IMR-90 (cell line): ENCODE results near the gene SCYL2. TPM values are rescaled to one million over a fixed set of nuclear protein-coding genes. Genes with fewer than 3 reads are reported as not detected.

Experiments
- ATAC-seq: fragments of 200-7000 bp; cut with Tn5 transposase; 2 replicates; pipeline ENCODE4 v1.9.1; 2020; ENCODE audit warnings: low read depth, mild to moderate bottlenecking, moderate library complexity
- BruUV-seq: library from RNA; stranded (reverse); fragments of 400-500 nt; replicated peaks from 2 replicates; lab custom pipeline; 2021; lab: Mats Ljungman, UMichigan
- CTCF ChIA-PET: fragments of 300-600 bp; formaldehyde crosslinking; extraction: SDS; loops from one replicate; lab custom pipeline; 2021; ENCODE audit warnings: antibody characterized with exemption; lab: Yijun Ruan, JAX
- POLR2A ChIA-PET: fragments of 300-600 bp; sonication (Branson Sonifier 250); formaldehyde crosslinking; loops from one replicate; lab custom pipeline; 2022; ENCODE audit warnings: antibody characterized with exemption; ENCODE audit not compliant: unreplicated experiment; lab: Charles Lee
- DNase-seq: peaks from one replicate; pipeline ENCODE4 v3.0.0; 2013
- H2AFZ ChIP-seq: replicated peaks from 2 replicates; pipeline ENCODE3; 2013; ENCODE audit warnings: low read length, mild to moderate bottlenecking; ENCODE audit not compliant: poor library complexity
- H2AK5ac ChIP-seq: 2 replicates; pipeline ENCODE4 v1.6.1; 2013; ENCODE audit warnings: low read depth, low read length, inconsistent platforms
- H2AK9ac ChIP-seq: replicated peaks from 2 replicates; pipeline ENCODE3; 2013; ENCODE audit warnings: mild to moderate bottlenecking, low read depth, low read length, moderate library complexity; ENCODE audit not compliant: poor library complexity
- H2BK120ac ChIP-seq: 2 replicates; pipeline ENCODE4 v1.6.1; 2013; ENCODE audit warnings: low read depth, low read length, inconsistent platforms
- H2BK15ac ChIP-seq: 3 replicates; pipeline ENCODE4 v1.6.1; 2013; ENCODE audit warnings: low read depth, low read length, inconsistent platforms
- H2BK20ac ChIP-seq: 2 replicates; pipeline ENCODE4 v1.6.1; 2013; ENCODE audit warnings: low read depth, mild to moderate bottlenecking, inconsistent platforms, low read length, moderate library complexity
- H2BK5ac ChIP-seq: 2 replicates; pipeline ENCODE4 v1.6.1; 2013; ENCODE audit warnings: mild to moderate bottlenecking, low read depth, low read length, inconsistent platforms; ENCODE audit not compliant: poor library complexity, severe bottlenecking
- H3K14ac ChIP-seq: replicated peaks from 2 replicates; pipeline ENCODE4 v1.6.1; 2013; ENCODE audit warnings: low read depth, low read length, inconsistent platforms
- H3K18ac ChIP-seq: 2 replicates; pipeline ENCODE4 v1.6.1; 2013; ENCODE audit warnings: low read depth, low read length, control low read depth
- H3K23ac ChIP-seq: 2 replicates; pipeline ENCODE4 v1.6.1; 2013; ENCODE audit warnings: low read depth, low read length, inconsistent platforms
- H3K27ac ChIP-seq: 2 replicates; pipeline ENCODE4 v1.5.1; 2013; ENCODE audit warnings: mild to moderate bottlenecking, control low read depth, low read length; ENCODE audit not compliant: insufficient read depth
- H3K27me3 ChIP-seq: 2 replicates; pipeline ENCODE4 v1.6.1; 2013; ENCODE audit warnings: low read length; ENCODE audit not compliant: control insufficient read depth, insufficient read depth
- H3K36me3 ChIP-seq: 2 replicates; pipeline ENCODE4 v1.6.1; 2013; ENCODE audit warnings: low read length, mixed read lengths; ENCODE audit not compliant: control insufficient read depth, insufficient read depth
- H3K4ac ChIP-seq: 2 replicates; pipeline ENCODE4 v1.6.1; 2013; ENCODE audit warnings: low read depth, low read length, inconsistent platforms
- H3K4me1 ChIP-seq: 2 replicates; pipeline ENCODE4 v1.6.1; 2013; ENCODE audit warnings: low read length, mixed read lengths; ENCODE audit not compliant: control insufficient read depth, insufficient read depth
- H3K4me2 ChIP-seq: 2 replicates; pipeline ENCODE4 v1.6.1; 2013; ENCODE audit warnings: low read depth, mild to moderate bottlenecking, control low read depth, low read length, moderate library complexity
- H3K4me3 ChIP-seq: 2 replicates; pipeline ENCODE4 v1.5.1; 2013; ENCODE audit warnings: low read depth, mild to moderate bottlenecking, control low read depth, low read length, moderate library complexity; ENCODE audit not compliant: insufficient read depth
- H3K56ac ChIP-seq: 2 replicates; pipeline ENCODE4 v1.6.1; 2013; ENCODE audit warnings: low read length, inconsistent platforms; ENCODE audit not compliant: insufficient read depth; ENCODE audit errors: extremely low read depth
- H3K79me1 ChIP-seq, 2 experiments: 2 replicates each; pipeline ENCODE4 v1.6.1; 2013; ENCODE audit warnings: low read length in 2 of 2, inconsistent platforms in 1 of 2, low read depth in 1 of 2
- H3K9ac ChIP-seq: 2 replicates; pipeline ENCODE4 v1.6.1; 2013; ENCODE audit warnings: low read depth, low read length, control low read depth
- H3K9me1 ChIP-seq: 2 replicates; pipeline ENCODE4 v1.6.1; 2013; ENCODE audit warnings: low read length, inconsistent platforms; ENCODE audit not compliant: insufficient read depth
- H3K9me3 ChIP-seq: 2 replicates; pipeline ENCODE4 v1.6.1; 2013; ENCODE audit warnings: low read length; ENCODE audit not compliant: control insufficient read depth, insufficient read depth
- H4K20me1 ChIP-seq: 2 replicates; pipeline ENCODE4 v1.6.1; 2013; ENCODE audit warnings: low read length, inconsistent platforms; ENCODE audit not compliant: insufficient read depth
- H4K5ac ChIP-seq: 2 replicates; pipeline ENCODE4 v1.6.1; 2013; ENCODE audit warnings: mild to moderate bottlenecking, low read depth, low read length, control low read depth
- H4K8ac ChIP-seq, 2 experiments: 2 replicates each; pipeline ENCODE4 v1.6.1; 2013; ENCODE audit warnings: low read depth in 2 of 2, low read length in 2 of 2, control low read depth in 1 of 2, inconsistent platforms in 1 of 2
- H4K91ac ChIP-seq: 2 replicates; pipeline ENCODE4 v1.6.1; 2013; ENCODE audit warnings: low read depth, low read length, inconsistent platforms; ENCODE audit not compliant: insufficient read depth
- BHLHE40 ChIP-seq: fragments of 150-350 bp; IDR thresholded peaks from 2 replicates; pipeline ENCODE4 v1.6.1; 2016; ENCODE audit warnings: mild to moderate bottlenecking, low read depth, low read length
- CEBPB ChIP-seq: IDR thresholded peaks from 2 replicates; pipeline ENCODE4 v1.6.1; 2012; ENCODE audit warnings: low read depth, low read length, improper control_type of control experiment
- CHD1 ChIP-seq: IDR thresholded peaks from 2 replicates; pipeline ENCODE4 v1.6.1; 2012; ENCODE audit warnings: low read depth, low read length, improper control_type of control experiment
- FOS ChIP-seq: fragments of 150-350 bp; IDR thresholded peaks from 2 replicates; pipeline ENCODE4 v1.6.1; 2016; ENCODE audit warnings: low read depth, low read length
- MAFK ChIP-seq: IDR thresholded peaks from 2 replicates; pipeline ENCODE4 v1.6.1; 2012; ENCODE audit warnings: low read depth, low read length, improper control_type of control experiment
- MAZ ChIP-seq: IDR thresholded peaks from 2 replicates; pipeline ENCODE4 v1.6.1; 2012; ENCODE audit warnings: low read depth, mild to moderate bottlenecking, low read length, improper control_type of control experiment, moderate library complexity, borderline replicate concordance
- MXI1 ChIP-seq: IDR thresholded peaks from 2 replicates; pipeline ENCODE4 v1.6.1; 2012; ENCODE audit warnings: low read depth, mild to moderate bottlenecking, low read length, moderate library complexity, borderline replicate concordance
- NFE2L2 ChIP-seq: fragments of 150-350 bp; IDR thresholded peaks from 2 replicates; pipeline ENCODE4 v1.6.1; 2016; ENCODE audit warnings: low read depth, mild to moderate bottlenecking, low read length
- POLR2A ChIP-seq: IDR thresholded peaks from 2 replicates; pipeline ENCODE4 v1.6.1; 2012; ENCODE audit warnings: mild to moderate bottlenecking, low read depth, low read length
- RAD21 ChIP-seq: IDR thresholded peaks from 2 replicates; pipeline ENCODE4 v1.6.1; 2012; ENCODE audit warnings: low read length, improper control_type of control experiment
- RCOR1 ChIP-seq: IDR thresholded peaks from 2 replicates; pipeline ENCODE4 v1.6.1; 2012; ENCODE audit warnings: mild to moderate bottlenecking, low read length, improper control_type of control experiment; ENCODE audit not compliant: insufficient replicate concordance
- RFX5 ChIP-seq: IDR thresholded peaks from 2 replicates; pipeline ENCODE4 v1.8.0; 2012; ENCODE audit warnings: low read depth, mild to moderate bottlenecking, low read length, moderate library complexity
- SMC3 ChIP-seq: fragments of 150-350 bp; IDR thresholded peaks from 2 replicates; pipeline ENCODE4 v1.6.1; 2016; ENCODE audit warnings: low read depth, mild to moderate bottlenecking, antibody characterized with exemption, low read length, moderate library complexity
- WGBS, 2 experiments: methylation state at CpG; one replicate each; pipeline versions ENCODE4 v1.1.5 to v1.1.7; 2013; ENCODE audit warnings: missing lambda C conversion rate in 2 of 2; ENCODE audit not compliant: insufficient read length in 1 of 2; ENCODE audit errors: extremely low coverage in 2 of 2; 5-methylcytosine and 5-hydroxymethylcytosine counted together
- dilution Hi-C: fragments of 300-500 bp; cut with HindIII; formaldehyde crosslinking; loops from one replicate; pipeline ENCODE4 v1.14.3; 2018; ENCODE audit warnings: low sequenced_read_pairs; ENCODE audit not compliant: unreplicated experiment
- in situ Hi-C: fragments of 300-500 bp; cut with MboI; formaldehyde crosslinking; loops from 3 replicates; pipeline ENCODE4 v1.14.3; 2019; ENCODE audit warnings: low sequenced_read_pairs, inconsistent platforms, mixed read lengths
- intact Hi-C: fragments of 100-400 bp; cut with micrococcal nuclease; formaldehyde crosslinking; loops from 2 replicates; pipeline ENCODE4 v1.10.0; 2022
- polyA plus RNA-seq, 3 experiments: library from polyadenylated mRNA; depleted of rRNA; stranded (reverse); fragments of >200 nt; gene quantifications; 2 replicates each; pipeline ENCODE4 v1.2.3, GENCODE V29; 2012; ENCODE audit warnings: low replicate concordance in 1 of 3
- total RNA-seq: library from RNA; depleted of rRNA; stranded (reverse); fragments of >200 nt; gene quantifications from 2 replicates; pipeline ENCODE4 v1.2.3, GENCODE V29; 2012
- TF ChIP-seq, protein P1 (sequence below): conservative IDR thresholded peaks from 2 replicates; pipeline ENCODE4 v1.5.1; 2012; ENCODE audit warnings: mild to moderate bottlenecking, low read depth, low read length, improper control_type of control experiment
- TF ChIP-seq, protein P2 (sequence below): fragments of 150-350 bp; IDR thresholded peaks from 2 replicates; pipeline ENCODE4 v1.6.1; 2017; ENCODE audit warnings: mild to moderate bottlenecking, antibody characterized with exemption, low read length, low read depth
- TF ChIP-seq, protein P3 (sequence below): fragments of 150-350 bp; IDR thresholded peaks from 2 replicates; pipeline ENCODE4 v1.6.1; 2016; ENCODE audit warnings: low read depth, mild to moderate bottlenecking, low read length, moderate library complexity, borderline replicate concordance

The SCYL2 gene
- total and polyA plus RNA-seq, 2 of the 4 experiments (the other 2 are of a cell fraction): 15.3 to 52.0 TPM

GRCh38 chr12:100382338-100382737, 115.4 kb downstream of the SCYL2 start:
- ATAC-seq: no peak
- H3K4ac ChIP-seq: no peak overlapping the region
- no peak overlapping the region for H3K9ac ChIP-seq
- no peak overlapping the region for H2BK5ac ChIP-seq
- H3K27ac ChIP-seq: no peak overlapping the region
- H3K36me3 ChIP-seq: no peaks in the 10 kb centered on the region
- no peak overlapping the region for H2BK120ac ChIP-seq
- no peaks in the 10 kb centered on the region for H4K20me1 ChIP-seq
- no peak overlapping the region for H3K4me2 ChIP-seq
- no peak overlapping the region for H4K8ac ChIP-seq
- POLR2A ChIA-PET: no interaction called here
- H4K5ac ChIP-seq: no peak overlapping the region
- no peak overlapping the region for H2BK15ac ChIP-seq
- no peaks in the 10 kb centered on the region for H3K9me3 ChIP-seq
- H3K4me1 ChIP-seq: no peaks in the 10 kb centered on the region
- H2AFZ ChIP-seq: no peak overlapping the region
- CTCF ChIA-PET: no interaction called here
- H2BK20ac ChIP-seq: no peak overlapping the region
- no peak for DNase-seq
- no peak overlapping the region for H3K56ac ChIP-seq
- H3K23ac ChIP-seq: no peak overlapping the region
- BruUV-seq: no TSS peak
- dilution Hi-C loops (no loop called here), in situ Hi-C loops (no loop called here), intact Hi-C loops (no loop called here)
- no peak overlapping the region for H3K14ac ChIP-seq
- no peaks in the 10 kb centered on the region for H3K27me3 ChIP-seq
- H2AK5ac ChIP-seq: no peak overlapping the region
- no peaks in the 10 kb centered on the region for H3K79me1 ChIP-seq
- H2AK9ac ChIP-seq: no peak overlapping the region
- H3K9me1 ChIP-seq: no peaks in the 10 kb centered on the region
- H3K18ac ChIP-seq: no peak overlapping the region
- no peak for TF ChIP-seq FOS
- TF ChIP-seq BHLHE40: no peak
- TF ChIP-seq MAFK: no peak
- no peak for TF ChIP-seq CEBPB
- TF ChIP-seq, protein P1, sequence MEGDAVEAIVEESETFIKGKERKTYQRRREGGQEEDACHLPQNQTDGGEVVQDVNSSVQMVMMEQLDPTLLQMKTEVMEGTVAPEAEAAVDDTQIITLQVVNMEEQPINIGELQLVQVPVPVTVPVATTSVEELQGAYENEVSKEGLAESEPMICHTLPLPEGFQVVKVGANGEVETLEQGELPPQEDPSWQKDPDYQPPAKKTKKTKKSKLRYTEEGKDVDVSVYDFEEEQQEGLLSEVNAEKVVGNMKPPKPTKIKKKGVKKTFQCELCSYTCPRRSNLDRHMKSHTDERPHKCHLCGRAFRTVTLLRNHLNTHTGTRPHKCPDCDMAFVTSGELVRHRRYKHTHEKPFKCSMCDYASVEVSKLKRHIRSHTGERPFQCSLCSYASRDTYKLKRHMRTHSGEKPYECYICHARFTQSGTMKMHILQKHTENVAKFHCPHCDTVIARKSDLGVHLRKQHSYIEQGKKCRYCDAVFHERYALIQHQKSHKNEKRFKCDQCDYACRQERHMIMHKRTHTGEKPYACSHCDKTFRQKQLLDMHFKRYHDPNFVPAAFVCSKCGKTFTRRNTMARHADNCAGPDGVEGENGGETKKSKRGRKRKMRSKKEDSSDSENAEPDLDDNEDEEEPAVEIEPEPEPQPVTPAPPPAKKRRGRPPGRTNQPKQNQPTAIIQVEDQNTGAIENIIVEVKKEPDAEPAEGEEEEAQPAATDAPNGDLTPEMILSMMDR: no peak
- no peak for TF ChIP-seq MAZ
- TF ChIP-seq MXI1: no peak
- TF ChIP-seq, protein P2, sequence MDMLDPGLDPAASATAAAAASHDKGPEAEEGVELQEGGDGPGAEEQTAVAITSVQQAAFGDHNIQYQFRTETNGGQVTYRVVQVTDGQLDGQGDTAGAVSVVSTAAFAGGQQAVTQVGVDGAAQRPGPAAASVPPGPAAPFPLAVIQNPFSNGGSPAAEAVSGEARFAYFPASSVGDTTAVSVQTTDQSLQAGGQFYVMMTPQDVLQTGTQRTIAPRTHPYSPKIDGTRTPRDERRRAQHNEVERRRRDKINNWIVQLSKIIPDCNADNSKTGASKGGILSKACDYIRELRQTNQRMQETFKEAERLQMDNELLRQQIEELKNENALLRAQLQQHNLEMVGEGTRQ: no peak
- no peak for TF ChIP-seq RAD21
- TF ChIP-seq RCOR1: no peak
- TF ChIP-seq RFX5: no peak
- TF ChIP-seq POLR2A: no peak
- TF ChIP-seq CHD1: no peak
- no peak for TF ChIP-seq NFE2L2
- TF ChIP-seq SMC3: no peak
- TF ChIP-seq, protein P3, sequence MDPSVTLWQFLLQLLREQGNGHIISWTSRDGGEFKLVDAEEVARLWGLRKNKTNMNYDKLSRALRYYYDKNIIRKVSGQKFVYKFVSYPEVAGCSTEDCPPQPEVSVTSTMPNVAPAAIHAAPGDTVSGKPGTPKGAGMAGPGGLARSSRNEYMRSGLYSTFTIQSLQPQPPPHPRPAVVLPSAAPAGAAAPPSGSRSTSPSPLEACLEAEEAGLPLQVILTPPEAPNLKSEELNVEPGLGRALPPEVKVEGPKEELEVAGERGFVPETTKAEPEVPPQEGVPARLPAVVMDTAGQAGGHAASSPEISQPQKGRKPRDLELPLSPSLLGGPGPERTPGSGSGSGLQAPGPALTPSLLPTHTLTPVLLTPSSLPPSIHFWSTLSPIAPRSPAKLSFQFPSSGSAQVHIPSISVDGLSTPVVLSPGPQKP: no peak
- H3K4me3 ChIP-seq: no peak overlapping the region
- no peak overlapping the region for H4K91ac ChIP-seq
- no CpG with 5 or more reads among the region's 6 CpGs for WGBS, 2 experiments
